Activated T-cell treated with anti-CD3 and anti-CD28 coated beads, Interleukin-2, amount 50 U/mL, for 72 hours (primary cell): ENCODE measurements around the gene PEX14. TPM values are rescaled to one million over a fixed set of nuclear protein-coding genes. Genes with fewer than 3 reads are reported as not detected.

Experiments used
- ATAC-seq, 2 donors: fragments of 150-1000 bp; cut with Tn5 transposase; replicated peaks in 1 of 2; 2 replicates each; pipeline ENCODE4 v1.10.0; 2021; ENCODE audit warnings: moderate library complexity in 2 of 2, mild to moderate bottlenecking in 1 of 2
- DNase-seq, 2 donors: peaks; one replicate each; pipeline ENCODE4 v3.0.0; 2021 to 2022; ENCODE audit warnings: mixed read lengths in 1 of 2
- H3K27ac Mint-ChIP-seq: one replicate; pipeline ENCODE4 v1.8.0; 2022; ENCODE audit warnings: mild to moderate bottlenecking, moderate library complexity, mixed read lengths
- H3K27me3 Mint-ChIP-seq: one replicate; pipeline ENCODE4 v1.8.0; 2022; ENCODE audit warnings: low read depth, mixed read lengths
- H3K36me3 Mint-ChIP-seq, 2 donors: one replicate each; pipeline ENCODE4 v1.8.0; 2022; ENCODE audit warnings: mixed read lengths in 2 of 2, mild to moderate bottlenecking in 1 of 2; ENCODE audit not compliant: insufficient read depth in 2 of 2
- H3K4me1 Mint-ChIP-seq: one replicate; pipeline ENCODE4 v1.8.0; 2022; ENCODE audit warnings: low read depth, mixed read lengths
- H3K4me3 Mint-ChIP-seq, 2 donors: one replicate each; pipeline ENCODE4 v1.8.0; 2022; ENCODE audit warnings: mild to moderate bottlenecking in 2 of 2, mixed read lengths in 2 of 2, moderate library complexity in 2 of 2
- H3K9me3 Mint-ChIP-seq, 2 donors: one replicate each; pipeline ENCODE4 v1.8.0; 2022; ENCODE audit warnings: mixed read lengths in 2 of 2
- total RNA-seq, 2 donors: library from RNA; stranded (reverse); gene quantifications; one replicate each; pipeline ENCODE4 v1.2.3, GENCODE V29; 2022

The PEX14 gene
- total RNA-seq, 2 donors from 2014 or later = 25.7 to 30.2 TPM

- DNase-seq (no peak), ATAC-seq (no peak)
- no peaks in the 10 kb centered on the region for H3K27me3 Mint-ChIP-seq
- no peaks in the 10 kb centered on the region for H3K9me3 Mint-ChIP-seq
- H3K36me3 Mint-ChIP-seq = no peaks in the 10 kb centered on the region
- H3K4me1 Mint-ChIP-seq = no peaks in the 10 kb centered on the region
- H3K27ac Mint-ChIP-seq = no peak overlapping the region
- no peak overlapping the region for H3K4me3 Mint-ChIP-seq
Measured at GRCh38 chr1:10659646-10660540, 185.1 kb downstream of the PEX14 start.

GRCh38 chr1:10661453-10661852 lies 186.7 kb downstream of the PEX14 start:
- DNase-seq = no peak
- H3K36me3 Mint-ChIP-seq = no peaks in the 10 kb centered on the region
- H3K9me3 Mint-ChIP-seq = no peaks in the 10 kb centered on the region
- H3K4me3 Mint-ChIP-seq = no peak overlapping the region
- H3K27ac Mint-ChIP-seq = no peak overlapping the region
- no peaks in the 10 kb centered on the region for H3K27me3 Mint-ChIP-seq
- no peak for ATAC-seq
- no peaks in the 10 kb centered on the region for H3K4me1 Mint-ChIP-seq

- H3K9me3 Mint-ChIP-seq = no peaks in the 10 kb centered on the region
- no peak for DNase-seq
- no peaks in the 10 kb centered on the region for H3K36me3 Mint-ChIP-seq
- no peaks in the 10 kb centered on the region for H3K27me3 Mint-ChIP-seq
- ATAC-seq = no peak
- no peak overlapping the region for H3K27ac Mint-ChIP-seq
- no peaks in the 10 kb centered on the region for H3K4me1 Mint-ChIP-seq
- no peak overlapping the region for H3K4me3 Mint-ChIP-seq
Measured at GRCh38 chr1:10662090-10662688, 187.4 kb downstream of the PEX14 start.

- ATAC-seq (no peak), DNase-seq (no peak)
- H3K4me1 Mint-ChIP-seq = no peaks in the 10 kb centered on the region
- H3K27ac Mint-ChIP-seq = no peak overlapping the region
- H3K9me3 Mint-ChIP-seq = no peaks in the 10 kb centered on the region
- no peak overlapping the region for H3K4me3 Mint-ChIP-seq
- no peaks in the 10 kb centered on the region for H3K36me3 Mint-ChIP-seq
- no peaks in the 10 kb centered on the region for H3K27me3 Mint-ChIP-seq
Measured at GRCh38 chr1:10662824-10663677, 188.3 kb downstream of the PEX14 start.

- H3K4me1 Mint-ChIP-seq = no peaks in the 10 kb centered on the region
- H3K27me3 Mint-ChIP-seq = no peaks in the 10 kb centered on the region
Measured at GRCh38 chr1:10663678-10664035, 188.9 kb downstream of the PEX14 start.

GRCh38 chr1:10664251-10664650 lies 189.5 kb downstream of the PEX14 start:
- Mint-ChIP-seq H3K4me1 (no peaks in the 10 kb centered on the region), H3K4me3 (no peak overlapping the region), H3K27me3 (no peaks in the 10 kb centered on the region), H3K27ac (no peak overlapping the region), H3K9me3 (no peaks in the 10 kb centered on the region), H3K36me3 (no peaks in the 10 kb centered on the region)
- DNase-seq (no peak), ATAC-seq (no peak)

More at GRCh38 chr1:10663678-10664035, 188.9 kb downstream of the PEX14 start:
- H3K4me3 Mint-ChIP-seq = no peak overlapping the region
- DNase-seq (no peak), ATAC-seq (peak in 1 of 2 donors; percentile 15)
- no peak overlapping the region for H3K27ac Mint-ChIP-seq
- no peaks in the 10 kb centered on the region for H3K9me3 Mint-ChIP-seq
- H3K36me3 Mint-ChIP-seq = no peaks in the 10 kb centered on the region

- H3K9me3 Mint-ChIP-seq = no peaks in the 10 kb centered on the region
- no peaks in the 10 kb centered on the region for H3K27me3 Mint-ChIP-seq
- H3K27ac Mint-ChIP-seq = no peak overlapping the region
- H3K36me3 Mint-ChIP-seq = no peaks in the 10 kb centered on the region
- DNase-seq (no peak), ATAC-seq (no peak)
- H3K4me3 Mint-ChIP-seq = no peak overlapping the region
- no peaks in the 10 kb centered on the region for H3K4me1 Mint-ChIP-seq
Measured at GRCh38 chr1:10665226-10665625, 190.5 kb downstream of the PEX14 start.

- Mint-ChIP-seq H3K27ac (no peak overlapping the region), H3K9me3 (no peaks in the 10 kb centered on the region), H3K36me3 (no peaks in the 10 kb centered on the region), H3K4me1 (no peaks in the 10 kb centered on the region), H3K4me3 (no peak overlapping the region), H3K27me3 (no peaks in the 10 kb centered on the region)
- no peak for DNase-seq
- no peak for ATAC-seq
Measured at GRCh38 chr1:10665930-10666850, 191.4 kb downstream of the PEX14 start.

- no peak overlapping the region for H3K4me3 Mint-ChIP-seq
- H3K27ac Mint-ChIP-seq = no peak overlapping the region
- H3K36me3 Mint-ChIP-seq = no peaks in the 10 kb centered on the region
- no peaks in the 10 kb centered on the region for H3K9me3 Mint-ChIP-seq
- H3K27me3 Mint-ChIP-seq = no peaks in the 10 kb centered on the region
- no peak for ATAC-seq
- no peaks in the 10 kb centered on the region for H3K4me1 Mint-ChIP-seq
- no peak for DNase-seq
Measured at GRCh38 chr1:10667861-10668761, 193.4 kb downstream of the PEX14 start.

GRCh38 chr1:10669570-10669969 lies 194.8 kb downstream of the PEX14 start:
- Mint-ChIP-seq H3K27me3 (no peaks in the 10 kb centered on the region), H3K9me3 (no peaks in the 10 kb centered on the region), H3K27ac (no peak overlapping the region), H3K4me1 (no peaks in the 10 kb centered on the region), H3K36me3 (no peaks in the 10 kb centered on the region), H3K4me3 (no peak overlapping the region)
- DNase-seq = no peak
- no peak for ATAC-seq

- no peaks in the 10 kb centered on the region for H3K36me3 Mint-ChIP-seq
- H3K9me3 Mint-ChIP-seq = no peaks in the 10 kb centered on the region
- ATAC-seq (no peak), DNase-seq (no peak)
- no peaks in the 10 kb centered on the region for H3K4me1 Mint-ChIP-seq
- H3K4me3 Mint-ChIP-seq = no peak overlapping the region
- no peak overlapping the region for H3K27ac Mint-ChIP-seq
- H3K27me3 Mint-ChIP-seq = no peaks in the 10 kb centered on the region
Measured at GRCh38 chr1:10670190-10670589, 195.4 kb downstream of the PEX14 start.

GRCh38 chr1:10671090-10671489 lies 196.3 kb downstream of the PEX14 start:
- no peak overlapping the region for H3K27ac Mint-ChIP-seq

More at GRCh38 chr1:10671090-10671489, 196.3 kb downstream of the PEX14 start:
- no peak overlapping the region for H3K4me3 Mint-ChIP-seq
- no peaks in the 10 kb centered on the region for H3K9me3 Mint-ChIP-seq
- no peaks in the 10 kb centered on the region for H3K36me3 Mint-ChIP-seq
- DNase-seq = no peak
- H3K27me3 Mint-ChIP-seq = no peaks in the 10 kb centered on the region
- no peaks in the 10 kb centered on the region for H3K4me1 Mint-ChIP-seq
- ATAC-seq = no peak
